SKM-1 treated with dmso at 0.1 percent for 144 hours (cell line): ENCODE measurements around the gene REC8.
"Not testable (repeated sequence)": the region's sequence is repeated elsewhere in the genome, so short reads cannot be mapped to it uniquely, and the experiment has no call there.

Experiments
- DNase-seq: peaks from one replicate; lab custom pipeline; 2025; ENCODE audit not compliant: unreplicated experiment; lab: John Stamatoyannopoulos, UW

The REC8 gene

GRCh38 chr14:24203249-24203886 lies 31.5 kb downstream of the REC8 start:
- DNase-seq = not testable (repeated sequence)

GRCh38 chr14:24204163-24205146 lies 32.6 kb downstream of the REC8 start:
- DNase-seq = no peak

GRCh38 chr14:24206260-24207103 lies 34.6 kb downstream of the REC8 start:
- no peak for DNase-seq

GRCh38 chr14:24207104-24207551 lies 35.2 kb downstream of the REC8 start:
- DNase-seq = no peak

GRCh38 chr14:24207625-24208024 lies 35.7 kb downstream of the REC8 start:
- DNase-seq = no peak

- no peak for DNase-seq
Observed at GRCh38 chr14:24211311-24211710, 39.4 kb downstream of the REC8 start.

- DNase-seq = peak; percentile 84
Observed at GRCh38 chr14:24212924-24213865, 41.3 kb downstream of the REC8 start, which contains the start of gene CHMP4A. Gene CHMP4A, minus strand, starts transcription at chr14:24213488. Its CDS starts 49 bp downstream, at chr14:24213439.

GRCh38 chr14:24213866-24214662 lies 42.2 kb downstream of the REC8 start:
- DNase-seq = no peak

GRCh38 chr14:24215495-24216344 lies 43.8 kb downstream of the REC8 start, which contains the start of gene MDP1:
Gene MDP1, minus strand, starts transcription at chr14:24216066. Its CDS starts 111 bp downstream, at chr14:24215955.
- DNase-seq = peak; percentile 52

GRCh38 chr14:24216345-24216699 lies 44.4 kb downstream of the REC8 start:
- DNase-seq = no peak

GRCh38 chr14:24216876-24217275 lies 45.0 kb downstream of the REC8 start:
- not testable (repeated sequence) for DNase-seq

GRCh38 chr14:24219080-24219479 lies 47.2 kb downstream of the REC8 start:
- no peak for DNase-seq

GRCh38 chr14:24219521-24219920 lies 47.6 kb downstream of the REC8 start:
- DNase-seq = no peak

- not testable (repeated sequence) for DNase-seq
Observed at GRCh38 chr14:24222987-24223386, 51.1 kb downstream of the REC8 start.

- no peak for DNase-seq
Observed at GRCh38 chr14:24224618-24225071, 52.8 kb downstream of the REC8 start.

GRCh38 chr14:24226473-24226872 lies 54.6 kb downstream of the REC8 start:
- no peak for DNase-seq

GRCh38 chr14:24228902-24229301 lies 57.0 kb downstream of the REC8 start:
- no peak for DNase-seq
